GM18907 (cell line): ENCODE data around the gene FOXM1.
A peak's percentile ranks its signal among the peaks of the same experiment; 100 is the strongest.

Source experiments
- ATAC-seq: cut with Tn5 transposase; IDR thresholded peaks from one replicate; pipeline ENCODE4 v1.9.1; 2021; ENCODE audit warnings: mild to moderate bottlenecking, moderate library complexity; ENCODE audit not compliant: unreplicated experiment

FOXM1 gene

GRCh38 chr12:2841056-2841650 is 35.8 kb downstream of the FOXM1 start:
- ATAC-seq = no peak

GRCh38 chr12:2836574-2836973 is 40.4 kb downstream of the FOXM1 start:
- no peak for ATAC-seq

- ATAC-seq = no peak
Measured at GRCh38 chr12:2835691-2836403, 41.1 kb downstream of the FOXM1 start.

DNA sequence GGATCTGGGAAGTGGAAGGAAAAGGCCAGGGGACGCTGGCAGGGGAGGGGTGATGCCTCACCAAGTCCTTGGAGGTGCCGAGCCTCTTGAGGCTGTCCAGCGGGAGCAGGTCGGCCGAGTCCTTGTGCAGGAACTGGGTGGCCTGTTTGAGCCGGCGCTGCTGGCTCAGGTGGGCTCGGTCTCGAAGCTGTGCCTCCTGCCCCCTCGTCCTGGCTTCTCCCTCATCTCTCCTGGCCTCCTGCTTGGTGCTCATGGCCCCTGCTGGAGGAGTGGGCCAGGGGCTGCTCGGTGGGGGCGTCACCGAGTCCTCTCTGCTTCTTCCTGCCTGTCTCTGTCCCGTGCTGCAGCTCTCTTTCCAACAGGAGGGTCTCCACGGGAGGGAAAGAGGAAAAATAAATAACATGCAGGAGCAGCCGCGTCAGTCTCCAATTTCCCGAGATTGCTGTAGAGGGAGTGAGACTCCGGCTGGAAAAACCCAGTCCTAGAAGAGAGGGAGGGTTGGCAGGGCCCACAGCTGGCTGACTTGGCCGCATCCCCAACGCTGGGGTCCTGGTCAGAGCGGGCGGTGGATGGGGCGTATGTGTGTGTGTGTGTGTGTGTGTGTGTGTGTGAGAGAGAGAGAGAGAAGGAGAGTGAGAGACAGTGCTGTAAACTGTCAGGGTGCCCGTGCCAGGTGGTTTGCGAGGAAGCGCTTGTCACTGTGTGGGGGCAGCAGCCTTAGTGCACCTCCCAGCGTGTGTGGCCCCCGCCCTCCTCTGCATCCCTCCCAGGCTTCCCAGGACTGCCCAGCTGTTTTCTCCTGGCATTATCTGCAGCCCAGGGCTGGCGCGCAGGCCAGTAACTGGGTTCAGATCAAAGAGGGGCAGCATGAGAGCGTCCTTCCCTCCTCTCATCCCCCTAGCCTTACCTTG is 42.1 kb downstream of the FOXM1 start, which contains the start of gene NRIP2:
Gene NRIP2, minus strand, starts transcription at position 455 of the 911 bp plus-strand sequence. Its CDS starts 52 bp downstream, at position 403.
- no peak for ATAC-seq

DNA sequence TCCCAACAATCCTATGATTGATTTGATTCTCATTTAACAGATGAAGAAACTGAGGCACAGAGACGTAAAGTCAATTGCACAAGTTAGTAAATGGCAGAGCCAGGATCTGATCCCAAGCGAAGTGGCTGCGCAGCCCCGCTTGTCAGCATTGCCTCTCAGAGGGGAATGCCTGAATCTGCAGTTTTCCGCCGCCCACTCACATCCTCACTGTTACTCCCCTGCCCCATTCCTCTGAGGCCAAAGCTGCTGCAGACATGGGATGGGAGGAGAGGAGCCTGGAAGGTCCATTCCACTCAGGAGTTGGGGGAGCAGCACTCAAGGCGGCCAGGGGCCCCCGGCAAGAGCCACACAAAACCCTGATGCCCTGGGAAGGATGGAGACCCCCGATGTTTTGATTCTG is 43.2 kb downstream of the FOXM1 start:
- no peak for ATAC-seq

GRCh38 chr12:2833327-2833726 is 43.6 kb downstream of the FOXM1 start:
- ATAC-seq = no peak

GRCh38 chr12:2832550-2833127 is 44.3 kb downstream of the FOXM1 start:
- no peak for ATAC-seq

GRCh38 chr12:2829275-2829674 is 47.7 kb downstream of the FOXM1 start:
- ATAC-seq = no peak

DNA sequence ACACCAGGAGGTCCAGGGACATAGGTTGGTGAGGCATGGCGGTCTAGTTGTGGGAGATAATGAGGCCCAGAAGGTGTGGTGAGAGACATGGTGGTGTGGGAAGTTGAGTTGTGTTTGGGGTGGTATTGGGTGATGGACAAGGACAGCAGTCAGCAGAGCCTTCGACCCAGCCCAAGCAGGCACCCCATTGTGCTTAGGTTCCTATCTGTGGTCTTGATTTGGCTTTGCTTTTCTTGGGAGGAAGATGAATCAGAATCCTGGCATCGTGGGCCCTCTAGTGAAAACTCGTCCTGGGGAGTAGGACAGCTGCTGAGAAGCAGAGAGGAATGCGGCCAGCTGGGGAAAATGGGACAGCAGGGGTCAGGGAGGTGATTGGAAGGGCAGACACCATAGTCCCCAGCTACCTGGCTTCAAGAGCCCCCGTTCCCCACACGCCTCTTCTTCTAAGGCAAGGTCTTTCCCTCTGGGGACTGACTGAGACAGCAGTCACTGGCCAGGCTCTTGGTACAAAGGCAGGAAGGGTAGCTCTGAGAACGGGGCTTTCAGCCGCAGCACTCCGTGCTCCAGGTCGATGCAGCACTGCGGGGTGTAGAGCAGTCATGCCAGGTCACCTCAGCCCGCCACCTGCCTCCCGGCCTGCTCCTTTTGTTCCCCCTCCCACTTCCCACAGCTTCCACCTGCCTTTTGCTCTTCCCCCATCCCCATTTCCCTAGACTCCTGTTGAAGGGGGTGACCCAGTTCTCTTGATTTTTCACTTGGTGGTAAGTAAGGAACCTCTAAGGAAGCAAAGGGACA is 50.1 kb downstream of the FOXM1 start:
- ATAC-seq = no peak

DNA sequence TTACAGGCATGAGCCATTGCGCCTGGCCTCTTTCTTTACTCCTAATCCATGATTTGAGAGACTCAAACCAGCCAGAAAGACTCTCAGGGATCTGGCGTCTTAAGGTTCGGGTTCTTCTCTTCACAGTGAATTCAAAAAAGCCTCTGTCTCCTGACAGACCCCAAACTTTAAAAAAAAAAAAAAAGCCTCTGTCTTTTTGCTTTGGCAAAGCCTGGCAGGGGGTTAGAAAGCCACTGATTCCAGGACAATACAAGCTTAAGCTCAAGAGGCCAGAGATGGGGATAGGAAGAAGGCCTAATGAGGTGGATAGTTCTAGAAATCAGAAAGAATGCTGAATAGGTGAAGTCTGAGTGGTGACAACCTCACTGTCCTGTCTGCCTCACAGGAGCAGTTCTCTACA is 50.9 kb downstream of the FOXM1 start:
- no peak for ATAC-seq

- no peak for ATAC-seq
Measured at GRCh38 chr12:2825132-2825531, 51.8 kb downstream of the FOXM1 start.

GRCh38 chr12:2824541-2824940 is 52.4 kb downstream of the FOXM1 start:
- no peak for ATAC-seq

GRCh38 chr12:2823483-2823882 is 53.5 kb downstream of the FOXM1 start:
- no peak for ATAC-seq

DNA sequence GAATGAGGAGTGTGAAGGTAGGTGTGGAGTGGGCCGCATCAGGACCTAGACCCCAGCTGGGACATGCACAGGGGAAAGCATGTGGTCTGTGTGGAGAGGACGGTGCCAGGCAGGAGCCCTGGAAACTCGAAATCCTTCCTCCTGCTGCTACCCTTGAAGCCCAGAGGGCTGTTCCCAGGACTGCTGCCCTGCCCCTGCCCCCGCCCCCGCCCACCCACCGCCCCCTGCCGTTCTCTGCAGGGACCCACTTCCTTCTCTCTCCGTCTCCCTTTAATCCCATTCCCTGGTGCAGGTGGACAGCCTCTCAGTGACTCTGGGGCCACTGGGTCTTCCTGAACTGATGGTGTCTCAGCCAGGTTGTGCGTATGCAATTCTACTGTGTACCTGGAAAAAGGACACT is 56.5 kb downstream of the FOXM1 start:
- no peak for ATAC-seq

GRCh38 chr12:2819810-2820209 is 57.2 kb downstream of the FOXM1 start:
- ATAC-seq = no peak

DNA sequence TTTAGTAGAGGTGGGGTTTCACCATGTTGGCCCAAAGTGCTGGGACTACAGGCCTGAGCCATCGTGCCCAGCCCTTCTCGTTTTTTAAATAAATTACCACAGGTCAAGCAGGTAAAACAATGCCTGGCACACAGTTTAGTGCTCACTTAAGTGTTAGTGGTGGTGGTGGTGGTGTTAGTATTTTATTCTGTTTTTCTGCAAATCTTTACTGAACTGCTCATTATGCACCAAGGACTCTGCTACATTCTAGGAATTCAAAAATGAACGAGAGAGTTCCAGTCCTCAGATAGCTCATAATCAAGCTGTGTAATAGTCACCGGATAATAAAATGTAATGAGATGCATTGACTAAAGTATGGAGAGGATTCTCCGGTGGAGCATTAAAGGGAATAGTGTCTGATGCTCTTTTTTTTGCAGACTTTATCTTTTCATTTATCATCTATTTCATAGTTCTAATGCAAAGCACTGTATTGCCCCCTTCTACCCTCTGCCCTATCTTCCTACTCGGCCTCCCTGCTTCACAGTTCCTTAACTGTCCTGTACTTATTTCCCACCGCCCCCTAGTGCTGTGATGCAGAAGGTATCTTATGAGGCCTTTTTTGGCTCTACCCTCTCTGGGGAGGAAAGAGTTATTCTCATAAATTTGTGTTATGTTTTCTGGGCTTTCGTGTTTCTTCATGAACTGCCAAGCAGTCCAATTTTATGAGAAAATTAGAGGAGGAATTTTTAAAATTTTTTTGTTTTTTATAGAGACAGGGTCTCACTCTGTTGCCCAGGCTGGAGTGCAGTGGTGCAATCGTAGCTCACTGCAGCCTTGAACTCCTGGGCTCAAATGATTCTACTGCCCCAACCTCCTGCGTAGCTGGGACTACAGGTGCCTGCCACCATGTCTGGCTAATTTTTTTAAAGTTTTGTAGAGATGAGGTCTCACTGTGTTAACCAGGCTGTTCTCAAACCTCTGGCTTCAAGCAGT is 63.5 kb downstream of the FOXM1 start:
- peak; percentile 43 for ATAC-seq

GRCh38 chr12:2812290-2813213 is 64.4 kb downstream of the FOXM1 start, which contains the start of gene ITFG2:
Gene ITFG2, plus strand, starts transcription at chr12:2812668. Its CDS starts 93 bp downstream, at chr12:2812761.
- ATAC-seq = peak; percentile 95

DNA sequence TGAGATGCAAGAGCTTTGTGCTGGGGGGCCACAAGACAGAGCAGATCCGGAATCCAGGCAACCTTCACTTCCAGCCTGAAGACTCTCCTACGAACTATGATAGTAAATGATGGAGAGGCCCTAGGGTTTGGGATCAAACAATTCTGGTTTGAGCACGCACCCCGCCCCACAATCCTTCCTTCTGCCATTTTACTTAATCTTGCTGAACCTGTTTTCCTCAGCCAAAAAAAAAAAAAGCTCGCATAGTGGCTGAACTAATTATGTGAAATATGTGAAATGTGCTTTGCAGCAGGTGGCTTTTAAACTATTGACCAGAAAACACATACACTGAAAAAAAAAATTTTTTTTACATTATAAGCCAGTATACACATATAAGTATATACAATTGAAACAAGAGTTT is 65.2 kb downstream of the FOXM1 start:
- no peak for ATAC-seq
